ENCODE results near the gene RBM33. TPM values are rescaled to one million over a fixed set of nuclear protein-coding genes. Genes with fewer than 3 reads are reported as not detected.
"Not testable (repeated sequence)": the region's sequence is repeated elsewhere in the genome, so short reads cannot be mapped to it uniquely, and the experiment has no call there.

Gene RBM33
- total and polyA plus RNA-seq, 8 donors = 14.6 to 40.1 (median 32.7) TPM

DNA sequence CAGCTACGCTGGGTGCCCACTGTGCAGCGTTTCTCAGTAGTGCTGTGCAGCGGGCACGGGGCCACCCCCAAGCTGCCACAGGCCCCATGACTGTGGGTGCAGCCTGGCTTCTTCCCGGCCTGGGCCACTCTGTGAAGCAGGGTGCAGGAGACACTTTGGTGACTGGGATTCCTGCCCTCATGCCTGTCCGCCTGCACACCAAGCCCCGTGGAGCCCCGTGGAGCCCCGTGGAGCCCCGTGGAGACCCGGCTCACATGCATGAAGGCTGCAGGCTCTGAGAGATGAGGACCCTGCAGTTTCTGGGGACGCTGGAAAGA, 171.7 kb downstream of the RBM33 start:
- 76 to 84% methylated on average over 12 of the region's 12 CpGs for WGBS, 2 donors
- Histone ChIP-seq H3K27me3 (peaks cover 0 to 18% (median 2%) of the 10 kb centered on the region in 4 donors), H3K27ac (no peak overlapping the region), H3K4me1 (no peaks in the 10 kb centered on the region), H3K9me3 (no peaks in the 10 kb centered on the region), H3K4me3 (no peak overlapping the region), H3K36me3 (no peaks in the 10 kb centered on the region)
- no peak for ATAC-seq
- no peak for FAIRE-seq
- intact Hi-C loops (cut with DNase I) = loop anchor here in 1 of 3 donors (10.0 kb wide), 2 partner anchors 339 to 949 kb away; no protein-coding TSS in a partner anchor
- DNase-seq = peak in 1 of 6 donors; percentile 54
- no peak for TF ChIP-seq CTCF (IDR thresholded peaks at IDR 0.05)

DNA sequence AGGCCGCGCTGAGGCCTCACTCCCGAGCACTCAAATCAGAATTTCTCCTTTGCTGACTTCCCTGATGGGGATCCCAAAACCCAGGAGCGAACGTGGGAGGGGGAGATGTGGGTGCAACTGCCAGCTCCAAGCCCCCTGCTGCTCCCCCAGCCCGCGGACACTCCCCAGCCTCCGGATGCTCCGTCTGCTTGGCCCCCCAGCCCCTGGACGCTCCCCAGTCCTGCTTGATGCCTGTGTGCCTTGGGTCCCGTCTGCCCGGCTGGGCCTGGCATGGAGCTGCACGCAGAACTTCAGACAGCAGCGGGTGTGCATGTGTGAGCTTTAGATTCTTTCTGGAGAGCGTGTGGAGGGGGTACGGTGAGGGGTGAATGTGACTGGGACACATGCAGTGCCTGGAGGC, 172.5 kb downstream of the RBM33 start:
- H3K27me3 ChIP-seq = peaks cover 0 to 16% (median 2%) of the 10 kb centered on the region in 4 donors
- intact Hi-C loops (cut with DNase I) = loop anchor here in 1 of 3 donors (10.0 kb wide), 2 partner anchors 338 to 948 kb away; no protein-coding TSS in a partner anchor

GRCh38 chr7:155817515-155817914, 173.1 kb downstream of the RBM33 start:
- WGBS, 2 donors = 53 to 66% methylated on average over 2 to 4 of the region's 4 CpGs
- not testable (repeated sequence) for FAIRE-seq, H3K9me3 ChIP-seq, H3K27ac ChIP-seq, DNase-seq, H3K4me3 ChIP-seq, H3K36me3 ChIP-seq, H3K4me1 ChIP-seq, ATAC-seq
- peaks cover 0 to 12% (median 0%) of the 10 kb centered on the region in 4 donors for H3K27me3 ChIP-seq
- intact Hi-C loops (cut with DNase I) = loop anchor here in 1 of 3 donors (10.0 kb wide), 2 partner anchors 337 to 947 kb away; no protein-coding TSS in a partner anchor

More for the DNA sequence above, 172.5 kb downstream of the RBM33 start:
- Histone ChIP-seq H3K4me1 (no peaks in the 10 kb centered on the region), H3K9me3 (no peaks in the 10 kb centered on the region), H3K36me3 (no peaks in the 10 kb centered on the region), H3K4me3 (no peak overlapping the region), H3K27ac (no peak overlapping the region)
- WGBS, 2 donors = 83 to 91% methylated on average over 16 of the region's 16 CpGs
- TF ChIP-seq CTCF (IDR thresholded peaks at IDR 0.05) = no peak
- peak in 1 of 6 donors; percentile 42 for DNase-seq
- ATAC-seq = no peak
- no peak for FAIRE-seq

GRCh38 chr7:155818154-155818819, 173.8 kb downstream of the RBM33 start:
- peaks cover 0 to 4% (median 0%) of the 10 kb centered on the region in 4 donors for H3K27me3 ChIP-seq
- peak in 1 of 6 donors; percentile 56 for DNase-seq

DNA sequence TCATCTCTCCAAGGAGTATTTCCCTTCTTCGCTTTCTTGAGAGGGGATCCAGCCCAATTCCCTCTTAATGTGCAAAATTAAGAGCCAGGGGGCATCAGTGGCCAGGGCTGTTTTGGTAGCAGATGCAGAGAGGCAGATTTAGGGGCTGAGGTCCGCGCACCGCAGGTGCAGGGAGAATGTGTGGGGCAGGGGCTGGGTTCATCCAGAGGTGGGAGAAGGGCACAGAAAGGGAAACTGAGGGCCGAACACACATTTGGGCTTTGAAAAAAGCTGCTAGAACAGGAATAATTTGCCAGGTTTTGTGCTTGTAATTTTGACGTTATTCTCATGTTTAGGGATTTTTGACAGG, 174.3 kb downstream of the RBM33 start:
- no peak for TF ChIP-seq CTCF (IDR thresholded peaks at IDR 0.05)
- H3K4me3 ChIP-seq = no peak overlapping the region
- no peak overlapping the region for H3K27ac ChIP-seq
- peaks cover 0 to 3% (median 0%) of the 10 kb centered on the region in 4 donors for H3K27me3 ChIP-seq
- no peaks in the 10 kb centered on the region for H3K9me3 ChIP-seq
- ATAC-seq (no peak), DNase-seq (no peak), FAIRE-seq (no peak)
- no peaks in the 10 kb centered on the region for H3K36me3 ChIP-seq
- H3K4me1 ChIP-seq = no peaks in the 10 kb centered on the region
- WGBS, 2 donors = 43 to 60% methylated on average over 6 of the region's 6 CpGs
- intact Hi-C loops (cut with DNase I) = loop anchor here in 1 of 3 donors (10.0 kb wide), 2 partner anchors 336 to 946 kb away; no protein-coding TSS in a partner anchor

More at GRCh38 chr7:155818154-155818819, 173.8 kb downstream of the RBM33 start:
- intact Hi-C loops (cut with DNase I) = loop anchor here in 1 of 3 donors (10.0 kb wide), 2 partner anchors 337 to 947 kb away; no protein-coding TSS in a partner anchor
- WGBS, 2 donors = 43 to 56% methylated on average over 21 of the region's 21 CpGs
- H3K27ac ChIP-seq = no peak overlapping the region
- no peak overlapping the region for H3K4me3 ChIP-seq
- ATAC-seq (no peak), FAIRE-seq (no peak)
- no peaks in the 10 kb centered on the region for H3K4me1 ChIP-seq
- no peaks in the 10 kb centered on the region for H3K9me3 ChIP-seq
- TF ChIP-seq CTCF (IDR thresholded peaks at IDR 0.05) = no peak
- H3K36me3 ChIP-seq = no peaks in the 10 kb centered on the region

Data from pancreas (tissue), 10 donors.